HEK293 (cell line): ENCODE data around the gene OXA1L.
A peak's percentile ranks its signal among the peaks of the same experiment; 100 is the strongest.

Experiments used
- BCL6B ChIP-seq: fragments of 450-650 bp; formaldehyde crosslinking; IDR thresholded peaks from 2 replicates; pipeline ENCODE4 v1.5.1; 2017; ENCODE audit warnings: missing biosample characterization, missing genetic modification characterization
- GLIS2 ChIP-seq: fragments of 450-650 bp; formaldehyde crosslinking; IDR thresholded peaks from 2 replicates; pipeline ENCODE4 v1.5.1; 2016; ENCODE audit warnings: missing biosample characterization, missing genetic modification characterization
- KLF1 ChIP-seq: fragments of 450-650 bp; formaldehyde crosslinking; IDR thresholded peaks from 2 replicates; pipeline ENCODE4 v1.5.1; 2016; ENCODE audit warnings: missing biosample characterization, missing genetic modification characterization
- KLF16 ChIP-seq: fragments of 450-650 bp; formaldehyde crosslinking; IDR thresholded peaks from 2 replicates; pipeline ENCODE4 v1.5.1; 2017; ENCODE audit warnings: missing biosample characterization, missing genetic modification characterization
- PRDM1 ChIP-seq: fragments of 450-650 bp; formaldehyde crosslinking; IDR thresholded peaks from 2 replicates; pipeline ENCODE4; 2016; ENCODE audit warnings: missing biosample characterization, missing genetic modification characterization
- SETDB1 ChIP-seq: IDR thresholded peaks from one replicate; pipeline ENCODE4 v1.6.1; 2017; ENCODE audit warnings: mild to moderate bottlenecking, low read length, moderate library complexity, mixed read lengths; ENCODE audit not compliant: insufficient read length
- SP3 ChIP-seq: fragments of 450-650 bp; formaldehyde crosslinking; IDR thresholded peaks from 2 replicates; pipeline ENCODE4 v1.5.1; 2016; ENCODE audit warnings: missing biosample characterization, missing genetic modification characterization
- SP7 ChIP-seq: fragments of 450-650 bp; formaldehyde crosslinking; IDR thresholded peaks from 2 replicates; pipeline ENCODE4 v1.5.1; 2016; ENCODE audit warnings: missing biosample characterization, missing genetic modification characterization
- YY2 ChIP-seq: fragments of 450-650 bp; formaldehyde crosslinking; IDR thresholded peaks from 2 replicates; pipeline ENCODE4 v1.5.1; 2016; ENCODE audit warnings: missing biosample characterization, missing genetic modification characterization
- ZNF114 ChIP-seq: fragments of 450-650 bp; formaldehyde crosslinking; IDR thresholded peaks from 2 replicates; pipeline ENCODE4 v1.5.0; 2017; ENCODE audit warnings: missing biosample characterization, missing genetic modification characterization
- ZNF138 ChIP-seq: fragments of 450-650 bp; formaldehyde crosslinking; IDR thresholded peaks from 2 replicates; pipeline ENCODE4 v1.5.1; 2016; ENCODE audit warnings: missing biosample characterization, missing genetic modification characterization, borderline replicate concordance
- ZNF157 ChIP-seq: fragments of 450-650 bp; formaldehyde crosslinking; IDR thresholded peaks from 2 replicates; pipeline ENCODE4 v1.5.1; 2016; ENCODE audit warnings: missing biosample characterization, missing genetic modification characterization
- ZNF169 ChIP-seq: fragments of 450-650 bp; formaldehyde crosslinking; IDR thresholded peaks from 2 replicates; pipeline ENCODE4 v1.5.1; 2016; ENCODE audit warnings: missing biosample characterization, missing genetic modification characterization
- ZNF175 ChIP-seq: fragments of 450-650 bp; formaldehyde crosslinking; IDR thresholded peaks from 2 replicates; pipeline ENCODE4 v1.5.1; 2016; ENCODE audit warnings: missing biosample characterization, missing genetic modification characterization
- ZNF221 ChIP-seq: fragments of 450-650 bp; formaldehyde crosslinking; IDR thresholded peaks from 2 replicates; pipeline ENCODE4 v1.5.1; 2017; ENCODE audit warnings: missing biosample characterization, missing genetic modification characterization, borderline replicate concordance
- ZNF292 ChIP-seq: fragments of 450-650 bp; formaldehyde crosslinking; IDR thresholded peaks from 2 replicates; pipeline ENCODE4 v1.5.1; 2016; ENCODE audit warnings: low read depth, missing biosample characterization, missing genetic modification characterization, borderline replicate concordance
- ZNF366 ChIP-seq: fragments of 450-650 bp; formaldehyde crosslinking; conservative IDR thresholded peaks from 2 replicates; pipeline ENCODE4 v1.5.1; 2016; ENCODE audit warnings: missing biosample characterization, missing genetic modification characterization
- ZNF423 ChIP-seq: fragments of 450-650 bp; formaldehyde crosslinking; IDR thresholded peaks from 2 replicates; pipeline ENCODE4 v1.5.1; 2016; ENCODE audit warnings: missing biosample characterization, missing genetic modification characterization
- ZNF501 ChIP-seq: fragments of 450-650 bp; formaldehyde crosslinking; IDR thresholded peaks from 2 replicates; pipeline ENCODE4 v1.5.1; 2016; ENCODE audit warnings: missing biosample characterization, missing genetic modification characterization
- ZNF510 ChIP-seq: fragments of 450-650 bp; formaldehyde crosslinking; IDR thresholded peaks from 2 replicates; pipeline ENCODE4 v1.5.1; 2018; ENCODE audit warnings: mild to moderate bottlenecking, missing genetic modification characterization, missing biosample characterization; ENCODE audit not compliant: insufficient replicate concordance
- ZNF530 ChIP-seq: fragments of 450-650 bp; formaldehyde crosslinking; IDR thresholded peaks from 2 replicates; pipeline ENCODE4 v1.5.1; 2016; ENCODE audit warnings: low read depth, missing biosample characterization, missing genetic modification characterization
- ZNF544 ChIP-seq: fragments of 450-650 bp; formaldehyde crosslinking; IDR thresholded peaks from 2 replicates; pipeline ENCODE4 v1.5.0; 2017; ENCODE audit warnings: missing biosample characterization, missing genetic modification characterization
- ZNF558 ChIP-seq: fragments of 450-650 bp; formaldehyde crosslinking; IDR thresholded peaks from 2 replicates; pipeline ENCODE4 v1.5.1; 2016; ENCODE audit warnings: missing biosample characterization, missing genetic modification characterization
- ZNF561 ChIP-seq: fragments of 450-650 bp; IDR thresholded peaks from 2 replicates; pipeline ENCODE4 v1.5.1; 2018; ENCODE audit warnings: missing biosample characterization, missing genetic modification characterization, borderline replicate concordance
- ZNF580 ChIP-seq: fragments of 450-650 bp; formaldehyde crosslinking; IDR thresholded peaks from 2 replicates; pipeline ENCODE4 v1.5.1; 2016; ENCODE audit warnings: missing biosample characterization, missing genetic modification characterization
- ZNF585B ChIP-seq: fragments of 450-650 bp; formaldehyde crosslinking; IDR thresholded peaks from 2 replicates; pipeline ENCODE4 v1.5.1; 2016; ENCODE audit warnings: missing biosample characterization, missing genetic modification characterization
- ZNF600 ChIP-seq: fragments of 450-650 bp; formaldehyde crosslinking; IDR thresholded peaks from 2 replicates; pipeline ENCODE4 v1.5.1; 2016; ENCODE audit warnings: missing biosample characterization, missing genetic modification characterization
- ZNF623 ChIP-seq: fragments of 450-650 bp; formaldehyde crosslinking; IDR thresholded peaks from 2 replicates; pipeline ENCODE4 v1.5.1; 2016; ENCODE audit warnings: missing biosample characterization, missing genetic modification characterization
- ZNF626 ChIP-seq: fragments of 450-650 bp; sonication (Bioruptor Pico); formaldehyde crosslinking; IDR thresholded peaks from 2 replicates; pipeline ENCODE4 v1.5.1; 2018; ENCODE audit warnings: missing biosample characterization, missing genetic modification characterization, inconsistent platforms
- ZNF658 ChIP-seq: fragments of 450-650 bp; formaldehyde crosslinking; IDR thresholded peaks from 2 replicates; pipeline ENCODE4; 2016; ENCODE audit warnings: missing biosample characterization, missing genetic modification characterization
- ZNF660 ChIP-seq: fragments of 450-650 bp; IDR thresholded peaks from 2 replicates; pipeline ENCODE4 v1.5.1; 2018; ENCODE audit warnings: missing biosample characterization, mild to moderate bottlenecking, missing genetic modification characterization
- ZNF692 ChIP-seq: fragments of 450-650 bp; formaldehyde crosslinking; IDR thresholded peaks from 2 replicates; pipeline ENCODE4 v1.5.1; 2016; ENCODE audit warnings: missing biosample characterization, missing genetic modification characterization
- ZNF707 ChIP-seq: fragments of 450-650 bp; formaldehyde crosslinking; IDR thresholded peaks from 2 replicates; pipeline ENCODE4 v1.5.1; 2016; ENCODE audit warnings: missing biosample characterization, missing genetic modification characterization
- ZNF747 ChIP-seq: fragments of 450-650 bp; formaldehyde crosslinking; IDR thresholded peaks from 2 replicates; pipeline ENCODE4 v1.5.1; 2016; ENCODE audit warnings: missing biosample characterization, missing genetic modification characterization
- ZNF768 ChIP-seq: fragments of 450-650 bp; formaldehyde crosslinking; IDR thresholded peaks from 2 replicates; pipeline ENCODE4 v1.5.1; 2018; ENCODE audit warnings: missing biosample characterization, mild to moderate bottlenecking, missing genetic modification characterization
- ZNF837 ChIP-seq: fragments of 450-650 bp; formaldehyde crosslinking; IDR thresholded peaks from 2 replicates; pipeline ENCODE4 v1.5.1; 2016; ENCODE audit warnings: missing biosample characterization, missing genetic modification characterization
- ZSCAN16 ChIP-seq: fragments of 450-650 bp; formaldehyde crosslinking; IDR thresholded peaks from 2 replicates; pipeline ENCODE4 v1.5.1; 2016; ENCODE audit warnings: missing biosample characterization, missing genetic modification characterization
- TF ChIP-seq, protein P1 (sequence below): fragments of 450-650 bp; IDR thresholded peaks from 2 replicates; pipeline ENCODE4 v1.5.1; 2018; ENCODE audit warnings: missing biosample characterization, missing genetic modification characterization

Gene OXA1L

GRCh38 chr14:22766457-22767322 lies at the start of gene OXA1L (continued):
- no peak for TF ChIP-seq ZNF626 (tag by site-specific recombination)
- TF ChIP-seq ZNF623 (tag by site-specific recombination): no peak; the same call in 1 of the 2 replicates
- TF ChIP-seq SETDB1: no peak
- TF ChIP-seq GLIS2: no peak
- no peak for TF ChIP-seq ZNF837
- no peak; the same call in 1 of the 2 replicates for TF ChIP-seq ZNF600 (tag by site-specific recombination)
- TF ChIP-seq ZNF114 (tag by site-specific recombination): no peak
- no peak for TF ChIP-seq ZSCAN16 (tag by site-specific recombination)
- TF ChIP-seq ZNF768 (tag by site-specific recombination): no peak
- no peak for TF ChIP-seq KLF1 (tag by site-specific recombination)
- no peak for TF ChIP-seq ZNF292 (tag by site-specific recombination)
- peak; percentile 83 for TF ChIP-seq ZNF580 (tag by site-specific recombination)
- TF ChIP-seq ZNF707 (tag by site-specific recombination): no peak
- TF ChIP-seq ZNF157 (tag by site-specific recombination): no peak
- TF ChIP-seq ZNF544: no peak
- peak; percentile 56 for TF ChIP-seq SP3 (tag by site-specific recombination)
- TF ChIP-seq KLF16: no peak
- no peak for TF ChIP-seq BCL6B (tag by site-specific recombination)
- no peak for TF ChIP-seq ZNF510 (tag by site-specific recombination)
- no peak for TF ChIP-seq ZNF660 (tag by site-specific recombination)
- TF ChIP-seq ZNF175: no peak
- no peak for TF ChIP-seq ZNF561 (tag by site-specific recombination)
- TF ChIP-seq SP7: peak; percentile 57
- no peak for TF ChIP-seq ZNF423 (tag by site-specific recombination)
- TF ChIP-seq ZNF169 (tag by site-specific recombination): no peak
- TF ChIP-seq YY2 (tag by site-specific recombination): peak; percentile 63
- no peak for TF ChIP-seq ZNF138 (tag by site-specific recombination)
- TF ChIP-seq ZNF747 (tag by site-specific recombination): no peak
- no peak for TF ChIP-seq ZNF221 (tag by site-specific recombination)
- no peak for TF ChIP-seq ZNF530 (tag by site-specific recombination)
- no peak for TF ChIP-seq ZNF658 (tag by site-specific recombination)
- peak; percentile 83 for TF ChIP-seq ZNF692 (tag by site-specific recombination)
- no peak; the same call in 1 of the 2 replicates for TF ChIP-seq ZNF501
- no peak for TF ChIP-seq ZNF366 (tag by site-specific recombination)
- no peak for TF ChIP-seq ZNF558
- no peak for TF ChIP-seq PRDM1 (tag by site-specific recombination)
- no peak for TF ChIP-seq ZNF585B
- TF ChIP-seq, protein P1, sequence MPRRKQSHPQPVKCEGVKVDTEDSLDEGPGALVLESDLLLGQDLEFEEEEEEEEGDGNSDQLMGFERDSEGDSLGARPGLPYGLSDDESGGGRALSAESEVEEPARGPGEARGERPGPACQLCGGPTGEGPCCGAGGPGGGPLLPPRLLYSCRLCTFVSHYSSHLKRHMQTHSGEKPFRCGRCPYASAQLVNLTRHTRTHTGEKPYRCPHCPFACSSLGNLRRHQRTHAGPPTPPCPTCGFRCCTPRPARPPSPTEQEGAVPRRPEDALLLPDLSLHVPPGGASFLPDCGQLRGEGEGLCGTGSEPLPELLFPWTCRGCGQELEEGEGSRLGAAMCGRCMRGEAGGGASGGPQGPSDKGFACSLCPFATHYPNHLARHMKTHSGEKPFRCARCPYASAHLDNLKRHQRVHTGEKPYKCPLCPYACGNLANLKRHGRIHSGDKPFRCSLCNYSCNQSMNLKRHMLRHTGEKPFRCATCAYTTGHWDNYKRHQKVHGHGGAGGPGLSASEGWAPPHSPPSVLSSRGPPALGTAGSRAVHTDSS: no peak
